Measurements from ENCODE around the gene GAB2.

DNA sequence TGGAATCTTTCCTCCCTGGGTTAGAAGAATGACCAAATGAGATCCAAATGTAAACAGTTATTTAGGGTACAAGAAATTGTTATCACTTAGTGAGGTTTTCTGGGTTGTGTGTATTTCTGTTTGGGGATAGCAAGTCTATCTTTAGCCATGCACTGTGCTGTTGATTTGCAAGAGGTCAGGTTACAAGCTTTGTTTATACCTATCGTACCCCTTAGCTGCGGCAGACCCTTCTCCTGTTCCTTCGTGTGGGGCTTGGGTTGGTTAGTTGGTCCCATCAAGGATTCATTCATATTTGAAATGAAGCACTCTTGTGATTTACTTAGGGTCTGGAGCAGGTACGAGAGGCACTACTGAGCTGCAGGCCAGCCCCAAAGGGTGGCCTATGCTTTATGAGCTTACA is 156.3 kb downstream of the GAB2 start:
- TF ChIP-seq, protein P1, sequence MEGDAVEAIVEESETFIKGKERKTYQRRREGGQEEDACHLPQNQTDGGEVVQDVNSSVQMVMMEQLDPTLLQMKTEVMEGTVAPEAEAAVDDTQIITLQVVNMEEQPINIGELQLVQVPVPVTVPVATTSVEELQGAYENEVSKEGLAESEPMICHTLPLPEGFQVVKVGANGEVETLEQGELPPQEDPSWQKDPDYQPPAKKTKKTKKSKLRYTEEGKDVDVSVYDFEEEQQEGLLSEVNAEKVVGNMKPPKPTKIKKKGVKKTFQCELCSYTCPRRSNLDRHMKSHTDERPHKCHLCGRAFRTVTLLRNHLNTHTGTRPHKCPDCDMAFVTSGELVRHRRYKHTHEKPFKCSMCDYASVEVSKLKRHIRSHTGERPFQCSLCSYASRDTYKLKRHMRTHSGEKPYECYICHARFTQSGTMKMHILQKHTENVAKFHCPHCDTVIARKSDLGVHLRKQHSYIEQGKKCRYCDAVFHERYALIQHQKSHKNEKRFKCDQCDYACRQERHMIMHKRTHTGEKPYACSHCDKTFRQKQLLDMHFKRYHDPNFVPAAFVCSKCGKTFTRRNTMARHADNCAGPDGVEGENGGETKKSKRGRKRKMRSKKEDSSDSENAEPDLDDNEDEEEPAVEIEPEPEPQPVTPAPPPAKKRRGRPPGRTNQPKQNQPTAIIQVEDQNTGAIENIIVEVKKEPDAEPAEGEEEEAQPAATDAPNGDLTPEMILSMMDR (IDR thresholded peaks at IDR 0.05; ENCODE audit: poor library complexity) = no peak
- no peak for TF ChIP-seq EZH2phosphoT487 (IDR thresholded peaks at IDR 0.05; ENCODE audit: low read depth, severe bottlenecking, unreplicated experiment)

All from hepatocyte (in vitro differentiated cells).